Bone marrow (tissue), 2 donors: ENCODE data around the gene NEDD9.

ENCODE experiments used
- DNase-seq, 2 donors: peaks; one replicate each; lab custom pipeline; 2025; lab: John Stamatoyannopoulos, UW

The NEDD9 gene

GRCh38 chr6:11201772-11202512 lies 30.5 kb downstream of the NEDD9 start:
- DNase-seq, result no peak

- DNase-seq, result no peak
Measured at GRCh38 chr6:11201015-11201414, 31.5 kb downstream of the NEDD9 start.

GRCh38 chr6:11200356-11200755 lies 32.1 kb downstream of the NEDD9 start:
- no peak for DNase-seq

GRCh38 chr6:11198663-11199603 lies 33.5 kb downstream of the NEDD9 start:
- DNase-seq, result peak in 1 of 2 donors; percentile 71

GRCh38 chr6:11197850-11198249 lies 34.6 kb downstream of the NEDD9 start:
- DNase-seq, result no peak

GRCh38 chr6:11197175-11197536 lies 35.3 kb downstream of the NEDD9 start:
- DNase-seq, result no peak

GRCh38 chr6:11196511-11197174 lies 35.8 kb downstream of the NEDD9 start:
- no peak for DNase-seq

- no peak for DNase-seq
Measured at GRCh38 chr6:11194356-11195218, 37.9 kb downstream of the NEDD9 start.

GRCh38 chr6:11193434-11193833 lies 39.0 kb downstream of the NEDD9 start:
- DNase-seq, result no peak

GRCh38 chr6:11192167-11192566 lies 40.3 kb downstream of the NEDD9 start:
- DNase-seq, result no peak

- no peak for DNase-seq
Measured at GRCh38 chr6:11190625-11191245, 41.7 kb downstream of the NEDD9 start.

- no peak for DNase-seq
Measured at GRCh38 chr6:11189865-11190624, 42.4 kb downstream of the NEDD9 start.

- no peak for DNase-seq
Measured at GRCh38 chr6:11188161-11188915, 44.1 kb downstream of the NEDD9 start.

- no peak for DNase-seq
Measured at GRCh38 chr6:11187301-11187700, 45.2 kb downstream of the NEDD9 start.

GRCh38 chr6:11185204-11185842 lies 47.1 kb downstream of the NEDD9 start:
- DNase-seq, result no peak

GRCh38 chr6:11183761-11184362 lies 48.6 kb downstream of the NEDD9 start:
- DNase-seq, result no peak

- no peak for DNase-seq
Measured at GRCh38 chr6:11181478-11182136, 50.9 kb downstream of the NEDD9 start.
